Stimulated activated CD4-positive, alpha-beta T cell treated with anti-CD3 and anti-CD28 coated beads, Interleukin-2, amount 100 ng/mL, for 4 hours (primary cell): Measurements from ENCODE around the gene MRPS30.
"Not testable (repeated sequence)": the region's sequence is repeated elsewhere in the genome, so short reads cannot be mapped to it uniquely, and the experiment has no call there.

ENCODE experiments used
- DNase-seq: peaks from one replicate; pipeline ENCODE4 v3.0.0-alpha.2; 2020; ENCODE audit warnings: low read depth

The MRPS30 gene

GRCh38 chr5:44808435-44809214 lies at the start of gene MRPS30:
Gene MRPS30, plus strand, starts transcription at chr5:44808947. Its CDS starts 16 bp downstream, at chr5:44808963.
- DNase-seq, result peak; percentile 88

GRCh38 chr5:44769200-44769876 lies 39.4 kb upstream of the MRPS30 start:
- DNase-seq, result no peak

GRCh38 chr5:44769877-44770209 lies 38.9 kb upstream of the MRPS30 start:
- DNase-seq, result no peak

- no peak for DNase-seq
These were observed 37.7 kb upstream of the MRPS30 start for GRCh38 chr5:44770780-44771717.

- DNase-seq, result not testable (repeated sequence)
These were observed 36.4 kb upstream of the MRPS30 start for GRCh38 chr5:44772397-44772796.

- no peak for DNase-seq
These were observed 34.4 kb upstream of the MRPS30 start for GRCh38 chr5:44774279-44774880.

- DNase-seq, result no peak
These were observed 29.6 kb upstream of the MRPS30 start for GRCh38 chr5:44779167-44779566.

GRCh38 chr5:44783634-44784315 lies 25.0 kb upstream of the MRPS30 start:
- no peak for DNase-seq

GRCh38 chr5:44787731-44788130 lies 21.0 kb upstream of the MRPS30 start:
- no peak for DNase-seq

- not testable (repeated sequence) for DNase-seq
These were observed 19.3 kb upstream of the MRPS30 start for GRCh38 chr5:44789372-44789995.

- not testable (repeated sequence) for DNase-seq
These were observed 16.6 kb upstream of the MRPS30 start for GRCh38 chr5:44792031-44792673.

- DNase-seq, result no peak
These were observed 14.4 kb upstream of the MRPS30 start for GRCh38 chr5:44794371-44794770.

GRCh38 chr5:44795496-44795895 lies 13.3 kb upstream of the MRPS30 start:
- DNase-seq, result no peak

GRCh38 chr5:44797841-44798240 lies 10.9 kb upstream of the MRPS30 start:
- DNase-seq, result no peak

GRCh38 chr5:44801992-44802391 lies 6.8 kb upstream of the MRPS30 start:
- no peak for DNase-seq

- no peak for DNase-seq
These were observed 2.1 kb upstream of the MRPS30 start for GRCh38 chr5:44806608-44807007.

GRCh38 chr5:44807269-44807668 lies 1.5 kb upstream of the MRPS30 start:
- DNase-seq, result no peak

GRCh38 chr5:44809215-44809955 lies 638 bp downstream of the MRPS30 start:
- peak; percentile 16 for DNase-seq

GRCh38 chr5:44809956-44810420 lies 1.2 kb downstream of the MRPS30 start:
- DNase-seq, result no peak

- no peak for DNase-seq
These were observed 6.0 kb downstream of the MRPS30 start for GRCh38 chr5:44814761-44815160.
